ENCODE data around the gene YIPF3.

- TF ChIP-seq TAF1 (IDR thresholded peaks at IDR 0.05; ENCODE audit: low read depth, low read length), result no peak
- no peak for TF ChIP-seq SPI1 (IDR thresholded peaks at IDR 0.05; ENCODE audit: low read depth, low read length)
These were observed 19.0 kb downstream of the YIPF3 start for GRCh38 chr6:43497689-43498088.
